Neural progenitor cell (in vitro differentiated cells): ENCODE data around the gene HS3ST4.

Source experiments
- EZH2 ChIP-seq: fragments of 200-600 bp; sonication (generic); IDR thresholded peaks from 2 replicates; pipeline ENCODE4 v1.6.1; 2017; ENCODE audit warnings: antibody characterized with exemption, mild to moderate bottlenecking, moderate library complexity
- TF ChIP-seq, protein P1 (sequence below): fragments of 200-600 bp; sonication (generic); IDR thresholded peaks from 2 replicates; pipeline ENCODE4 v1.5.1; 2017; ENCODE audit warnings: antibody characterized with exemption, mild to moderate bottlenecking

DNA sequence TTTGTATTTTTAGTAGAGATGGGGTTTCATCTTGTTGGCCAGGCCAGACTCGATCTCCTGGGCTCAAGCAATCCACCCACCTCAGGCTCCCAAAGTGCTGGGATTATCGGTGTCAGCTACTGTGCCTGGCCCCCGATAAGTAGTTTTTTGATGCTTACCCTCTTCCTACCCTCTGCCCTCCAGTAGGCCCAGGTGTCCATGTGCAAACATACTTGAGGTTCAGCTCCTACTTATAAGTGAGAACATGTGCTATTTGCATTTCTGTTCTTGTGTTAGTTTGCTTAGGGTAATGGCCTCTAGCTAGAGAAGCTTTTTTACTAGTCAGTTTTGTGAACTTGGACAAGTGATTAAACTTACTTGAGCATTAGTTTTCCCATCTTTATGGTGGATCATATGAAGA, 136.8 kb downstream of the HS3ST4 start:
- TF ChIP-seq, protein P1, sequence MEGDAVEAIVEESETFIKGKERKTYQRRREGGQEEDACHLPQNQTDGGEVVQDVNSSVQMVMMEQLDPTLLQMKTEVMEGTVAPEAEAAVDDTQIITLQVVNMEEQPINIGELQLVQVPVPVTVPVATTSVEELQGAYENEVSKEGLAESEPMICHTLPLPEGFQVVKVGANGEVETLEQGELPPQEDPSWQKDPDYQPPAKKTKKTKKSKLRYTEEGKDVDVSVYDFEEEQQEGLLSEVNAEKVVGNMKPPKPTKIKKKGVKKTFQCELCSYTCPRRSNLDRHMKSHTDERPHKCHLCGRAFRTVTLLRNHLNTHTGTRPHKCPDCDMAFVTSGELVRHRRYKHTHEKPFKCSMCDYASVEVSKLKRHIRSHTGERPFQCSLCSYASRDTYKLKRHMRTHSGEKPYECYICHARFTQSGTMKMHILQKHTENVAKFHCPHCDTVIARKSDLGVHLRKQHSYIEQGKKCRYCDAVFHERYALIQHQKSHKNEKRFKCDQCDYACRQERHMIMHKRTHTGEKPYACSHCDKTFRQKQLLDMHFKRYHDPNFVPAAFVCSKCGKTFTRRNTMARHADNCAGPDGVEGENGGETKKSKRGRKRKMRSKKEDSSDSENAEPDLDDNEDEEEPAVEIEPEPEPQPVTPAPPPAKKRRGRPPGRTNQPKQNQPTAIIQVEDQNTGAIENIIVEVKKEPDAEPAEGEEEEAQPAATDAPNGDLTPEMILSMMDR: no peak
- TF ChIP-seq EZH2: no peak
